OCI-LY1 (cell line): ENCODE measurements around the gene COBL.

ENCODE experiments used
- H2AFZ ChIP-seq: fragments of 200-600 bp; sonication (generic), shearing (Covaris generic); 2 replicates; pipeline ENCODE4 v1.6.0; 2014; ENCODE audit warnings: antibody characterized with exemption, mild to moderate bottlenecking, low read length
- H3F3A ChIP-seq: fragments of 200-600 bp; sonication (generic), shearing (Covaris generic); 2 replicates; pipeline ENCODE4 v1.6.0; 2014; ENCODE audit warnings: mild to moderate bottlenecking, antibody characterized with exemption, low read length, moderate library complexity; ENCODE audit not compliant: insufficient read depth
- H3K27ac ChIP-seq: fragments of 200-600 bp; sonication (generic); 2 replicates; pipeline ENCODE4 v1.5.1; 2014; ENCODE audit warnings: low read length, mixed run types, mild to moderate bottlenecking, low read depth; ENCODE audit not compliant: poor library complexity, severe bottlenecking
- H3K27me3 ChIP-seq: fragments of 200-600 bp; sonication (generic); 2 replicates; pipeline ENCODE4 v1.6.0; 2014; ENCODE audit warnings: antibody characterized with exemption, mild to moderate bottlenecking, low read length, moderate library complexity; ENCODE audit not compliant: insufficient read depth
- H3K36me3 ChIP-seq: fragments of 200-600 bp; sonication (generic); 2 replicates; pipeline ENCODE4 v1.6.1; 2014; ENCODE audit warnings: mild to moderate bottlenecking, antibody characterized with exemption, low read length, moderate library complexity, mixed read lengths; ENCODE audit not compliant: insufficient read depth
- H3K4me1 ChIP-seq: fragments of 200-600 bp; sonication (generic); 2 replicates; pipeline ENCODE4 v1.5.1; 2014; ENCODE audit warnings: mild to moderate bottlenecking, low read length, moderate library complexity; ENCODE audit not compliant: insufficient read depth, severe bottlenecking
- H3K4me2 ChIP-seq: fragments of 200-600 bp; sonication (generic), shearing (Covaris generic); 2 replicates; pipeline ENCODE4 v1.6.1; 2014; ENCODE audit warnings: low read length
- H3K4me3 ChIP-seq: fragments of 200-600 bp; sonication (generic); 2 replicates; pipeline ENCODE4 v1.5.1; 2014; ENCODE audit warnings: low read length, low read depth, mild to moderate bottlenecking, mixed read lengths; ENCODE audit not compliant: poor library complexity, severe bottlenecking
- H3K79me2 ChIP-seq: fragments of 200-600 bp; shearing (Covaris generic); 2 replicates; pipeline ENCODE4 v1.6.1; 2016; ENCODE audit warnings: mixed run types, low read length, mixed read lengths; ENCODE audit not compliant: insufficient read depth
- H3K9ac ChIP-seq: fragments of 200-600 bp; sonication (generic), shearing (Covaris generic); 2 replicates; pipeline ENCODE4 v1.6.1; 2014; ENCODE audit warnings: mild to moderate bottlenecking, low read length, mixed read lengths
- H3K9me2 ChIP-seq: fragments of 200-600 bp; sonication (generic), shearing (Covaris generic); 2 replicates; pipeline ENCODE4 v1.6.1; 2014; ENCODE audit warnings: low read depth, mild to moderate bottlenecking, low read length, mixed read lengths
- H3K9me3 ChIP-seq: fragments of 200-600 bp; shearing (Covaris generic); 2 replicates; pipeline ENCODE4 v1.6.1; 2014; ENCODE audit warnings: low read length, mixed read lengths
- H4K20me1 ChIP-seq: fragments of 200-600 bp; sonication (generic), shearing (Covaris generic); 2 replicates; pipeline ENCODE4 v1.6.0; 2016; ENCODE audit warnings: mild to moderate bottlenecking, low read length; ENCODE audit not compliant: insufficient read depth
- CTCF ChIP-seq: fragments of 200-600 bp; sonication (generic), shearing (Covaris generic); IDR thresholded peaks from 2 replicates; pipeline ENCODE4 v1.5.1; 2017; ENCODE audit warnings: mild to moderate bottlenecking, antibody characterized with exemption, low read length, moderate library complexity, mixed read lengths
- EZH2 ChIP-seq: fragments of 200-600 bp; sonication (generic), shearing (Covaris generic); IDR thresholded peaks from 2 replicates; pipeline ENCODE4 v1.8.0; 2017; ENCODE audit warnings: borderline replicate concordance, mixed run types, mild to moderate bottlenecking, antibody characterized with exemption, low read length, moderate library complexity, mixed read lengths

Gene COBL

GRCh38 chr7:51128545-51129435 is 187.8 kb downstream of the COBL start:
- Histone ChIP-seq H3K4me1 (no peaks in the 10 kb centered on the region), H3K27ac (no peak overlapping the region), H3K27me3 (peaks cover 19% of the 10 kb centered on the region), H2AFZ (no peak overlapping the region), H3K9ac (no peak overlapping the region), H3K4me2 (no peak overlapping the region), H4K20me1 (no peaks in the 10 kb centered on the region), H3K9me2 (no peaks in the 10 kb centered on the region), H3K36me3 (no peaks in the 10 kb centered on the region), H3K79me2 (no peaks in the 10 kb centered on the region), H3K4me3 (no peak overlapping the region), H3K9me3 (no peaks in the 10 kb centered on the region), H3F3A (no peaks in the 10 kb centered on the region)
- no peak for TF ChIP-seq EZH2
- no peak for TF ChIP-seq CTCF

- H3K79me2 ChIP-seq: no peaks in the 10 kb centered on the region
- H3K36me3 ChIP-seq: no peaks in the 10 kb centered on the region
- no peaks in the 10 kb centered on the region for H3K4me1 ChIP-seq
- peaks cover 19% of the 10 kb centered on the region for H3K27me3 ChIP-seq
- no peak overlapping the region for H3K9ac ChIP-seq
- no peaks in the 10 kb centered on the region for H3F3A ChIP-seq
- H3K9me2 ChIP-seq: no peaks in the 10 kb centered on the region
- no peak overlapping the region for H3K4me2 ChIP-seq
- H3K27ac ChIP-seq: no peak overlapping the region
- TF ChIP-seq EZH2: no peak
- TF ChIP-seq CTCF: no peak
- H3K9me3 ChIP-seq: no peaks in the 10 kb centered on the region
- no peaks in the 10 kb centered on the region for H4K20me1 ChIP-seq
- H3K4me3 ChIP-seq: no peak overlapping the region
- no peak overlapping the region for H2AFZ ChIP-seq
Measured at GRCh38 chr7:51127618-51127904, 189.0 kb downstream of the COBL start.

GRCh38 chr7:51126813-51127617 is 189.6 kb downstream of the COBL start:
- no peaks in the 10 kb centered on the region for H3K36me3 ChIP-seq
- no peaks in the 10 kb centered on the region for H3K9me3 ChIP-seq
- no peaks in the 10 kb centered on the region for H3K4me1 ChIP-seq
- H3K27ac ChIP-seq: no peak overlapping the region
- no peak overlapping the region for H3K4me3 ChIP-seq
- no peak overlapping the region for H2AFZ ChIP-seq
- peaks cover 13% of the 10 kb centered on the region for H3K27me3 ChIP-seq
- H3K9me2 ChIP-seq: no peaks in the 10 kb centered on the region
- TF ChIP-seq CTCF (no peak), EZH2 (no peak)
- H3K4me2 ChIP-seq: no peak overlapping the region
- no peak overlapping the region for H3K9ac ChIP-seq
- no peaks in the 10 kb centered on the region for H3F3A ChIP-seq
- H4K20me1 ChIP-seq: no peaks in the 10 kb centered on the region
- no peaks in the 10 kb centered on the region for H3K79me2 ChIP-seq
